MCF 10A (cell line): ENCODE measurements around the gene SEC24C. TPM values are rescaled to one million over a fixed set of nuclear protein-coding genes. Genes with fewer than 3 reads are reported as not detected.

Experiments used
- BruUV-seq: library from RNA; stranded (reverse); fragments of 400-500 nt; replicated peaks from 2 replicates; lab custom pipeline; 2021; lab: Mats Ljungman, UMichigan
- CTCF ChIA-PET: fragments of 300-600 bp; sonication (Branson Sonifier 250); formaldehyde crosslinking; extraction: SDS; loops from one replicate; lab custom pipeline; 2021; ENCODE audit warnings: antibody characterized with exemption, inconsistent platforms; lab: Yijun Ruan, JAX
- POLR2A ChIA-PET: fragments of 300-600, 350-650 bp; sonication (Branson Sonifier 250); formaldehyde crosslinking; extraction: SDS; loops from one replicate; lab custom pipeline; 2020; ENCODE audit warnings: antibody characterized with exemption, inconsistent platforms; lab: Yijun Ruan, JAX
- DNase-seq: peaks from one replicate; pipeline ENCODE4 v3.0.0-alpha.2; 2018; ENCODE audit not compliant: unreplicated experiment
- H3K27ac Mint-ChIP-seq: one replicate; pipeline ENCODE4 v1.8.0; 2022; ENCODE audit warnings: mild to moderate bottlenecking, low read depth, mixed read lengths; ENCODE audit not compliant: unreplicated experiment
- H3K27me3 Mint-ChIP-seq: one replicate; pipeline ENCODE4 v1.8.0; 2022; ENCODE audit warnings: mixed read lengths; ENCODE audit not compliant: insufficient read depth, unreplicated experiment
- H3K36me3 Mint-ChIP-seq: one replicate; pipeline ENCODE4 v1.8.0; 2022; ENCODE audit warnings: mild to moderate bottlenecking, moderate library complexity, mixed read lengths; ENCODE audit not compliant: insufficient read depth, unreplicated experiment
- H3K4me1 Mint-ChIP-seq: one replicate; pipeline ENCODE4 v1.8.0; 2022; ENCODE audit warnings: mixed read lengths; ENCODE audit not compliant: insufficient read depth, unreplicated experiment
- H3K4me3 Mint-ChIP-seq: one replicate; pipeline ENCODE4 v1.8.0; 2022; ENCODE audit warnings: mild to moderate bottlenecking, moderate library complexity, mixed read lengths; ENCODE audit not compliant: unreplicated experiment
- H3K9me3 Mint-ChIP-seq: one replicate; pipeline ENCODE4 v1.8.0; 2022; ENCODE audit warnings: mixed read lengths; ENCODE audit not compliant: unreplicated experiment
- intact Hi-C: fragments of 100-400 bp; cut with micrococcal nuclease; formaldehyde crosslinking; loops from 2 replicates; pipeline ENCODE4 v1.14.1; 2022
- total RNA-seq: library from RNA; stranded (reverse); gene quantifications from 2 replicates; pipeline ENCODE4 v1.2.3, GENCODE V29; 2022
- TF ChIP-seq, protein P1 (sequence below): fragments of 200-600 bp; IDR thresholded peaks from one replicate; pipeline ENCODE4 v1.8.0; 2022; ENCODE audit warnings: antibody characterized with exemption, mild to moderate bottlenecking; ENCODE audit not compliant: unreplicated experiment

The SEC24C gene
- total RNA-seq, 1 experiment from 2014 or later = 78.0 TPM

DNA sequence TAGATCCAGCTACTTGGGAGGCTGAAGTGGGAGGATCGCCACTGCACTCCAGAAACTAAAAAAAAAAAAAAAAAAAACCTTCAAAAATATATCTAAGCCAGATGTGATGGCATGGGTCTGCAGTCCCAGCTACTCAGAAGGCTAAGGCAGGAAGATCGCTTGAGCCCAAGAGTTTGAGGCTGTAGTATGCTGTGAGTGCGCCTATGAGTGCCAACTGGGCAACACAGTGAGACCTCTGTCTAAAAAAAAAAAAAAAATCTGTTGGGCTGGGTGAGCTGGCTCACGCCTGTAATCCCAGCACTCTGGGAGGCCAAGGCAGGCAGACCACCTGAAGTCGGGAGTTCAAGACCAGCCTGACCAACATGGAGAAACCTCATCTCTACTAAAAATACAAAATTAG, 34.8 kb downstream of the SEC24C start:
- DNase-seq = no peak
- Mint-ChIP-seq H3K4me1 (peaks cover 43% of the 10 kb centered on the region), H3K27ac (no peak overlapping the region), H3K36me3 (peaks cover 70% of the 10 kb centered on the region), H3K9me3 (no peaks in the 10 kb centered on the region), H3K4me3 (no peak overlapping the region), H3K27me3 (no peaks in the 10 kb centered on the region)
- ChIA-PET CTCF (interaction anchor here (0.6 to 1.1 kb wide), 3 partner anchors 59 to 277 kb away, joined by 3 to 6 read pairs (median 4); no protein-coding TSS in a partner anchor), POLR2A (interaction anchor here (0.9 to 9.9 kb wide), 3 partner anchors 8 to 48 kb away, joined by 3 to 79 read pairs (median 5); no protein-coding TSS in a partner anchor)
- TF ChIP-seq, protein P1, sequence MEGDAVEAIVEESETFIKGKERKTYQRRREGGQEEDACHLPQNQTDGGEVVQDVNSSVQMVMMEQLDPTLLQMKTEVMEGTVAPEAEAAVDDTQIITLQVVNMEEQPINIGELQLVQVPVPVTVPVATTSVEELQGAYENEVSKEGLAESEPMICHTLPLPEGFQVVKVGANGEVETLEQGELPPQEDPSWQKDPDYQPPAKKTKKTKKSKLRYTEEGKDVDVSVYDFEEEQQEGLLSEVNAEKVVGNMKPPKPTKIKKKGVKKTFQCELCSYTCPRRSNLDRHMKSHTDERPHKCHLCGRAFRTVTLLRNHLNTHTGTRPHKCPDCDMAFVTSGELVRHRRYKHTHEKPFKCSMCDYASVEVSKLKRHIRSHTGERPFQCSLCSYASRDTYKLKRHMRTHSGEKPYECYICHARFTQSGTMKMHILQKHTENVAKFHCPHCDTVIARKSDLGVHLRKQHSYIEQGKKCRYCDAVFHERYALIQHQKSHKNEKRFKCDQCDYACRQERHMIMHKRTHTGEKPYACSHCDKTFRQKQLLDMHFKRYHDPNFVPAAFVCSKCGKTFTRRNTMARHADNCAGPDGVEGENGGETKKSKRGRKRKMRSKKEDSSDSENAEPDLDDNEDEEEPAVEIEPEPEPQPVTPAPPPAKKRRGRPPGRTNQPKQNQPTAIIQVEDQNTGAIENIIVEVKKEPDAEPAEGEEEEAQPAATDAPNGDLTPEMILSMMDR = no peak
- BruUV-seq = no TSS peak
- intact Hi-C loops = no loop called here

DNA sequence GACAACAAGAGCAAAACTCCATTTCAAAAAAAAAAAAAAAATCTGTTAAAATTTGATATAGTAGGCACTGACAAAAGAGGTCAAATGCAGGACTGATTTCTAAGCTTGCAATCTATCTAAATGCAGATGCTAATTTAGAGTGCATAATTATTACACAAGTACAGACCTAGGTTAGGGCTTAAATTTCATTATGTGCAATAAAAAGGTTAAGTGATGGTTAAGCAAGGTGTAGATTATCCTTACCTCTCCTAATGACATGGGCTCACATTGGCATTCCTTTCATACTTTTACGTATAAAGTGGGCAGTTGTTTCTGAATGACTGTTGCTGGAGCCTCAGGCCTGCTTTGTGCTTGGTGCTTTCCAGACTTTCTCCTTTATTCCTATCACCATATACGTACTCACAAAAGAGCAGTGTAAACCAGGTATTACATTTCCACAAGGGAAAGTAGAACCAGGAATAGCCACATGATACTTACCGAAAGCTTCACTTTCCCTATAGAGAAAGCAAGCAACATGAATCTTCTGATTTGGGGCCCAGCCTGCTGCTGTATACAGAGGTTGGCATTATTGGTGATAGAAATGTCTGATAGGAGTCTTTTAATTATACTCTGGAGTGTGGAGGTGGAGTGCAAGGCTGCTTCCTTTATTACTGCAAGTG, 35.5 kb downstream of the SEC24C start:
- ChIA-PET CTCF (interaction anchor here (0.6 to 1.0 kb wide), 3 partner anchors 25 to 107 kb away, joined by 3 to 4 read pairs (median 3); no protein-coding TSS in a partner anchor), POLR2A (interaction anchor here (0.9 to 9.9 kb wide), 6 partner anchors 6 to 49 kb away, joined by 4 to 202 read pairs (median 13); a partner anchor contains a TSS)
- intact Hi-C loops = no loop called here
- Mint-ChIP-seq H3K36me3 (peaks cover 67% of the 10 kb centered on the region), H3K27me3 (no peaks in the 10 kb centered on the region), H3K9me3 (no peaks in the 10 kb centered on the region), H3K4me1 (peaks cover 36% of the 10 kb centered on the region), H3K4me3 (peak overlapping the region; percentile 99), H3K27ac (no peak overlapping the region)
- no TSS peak for BruUV-seq
- DNase-seq = no peak
- TF ChIP-seq, protein P1 = no peak

DNA sequence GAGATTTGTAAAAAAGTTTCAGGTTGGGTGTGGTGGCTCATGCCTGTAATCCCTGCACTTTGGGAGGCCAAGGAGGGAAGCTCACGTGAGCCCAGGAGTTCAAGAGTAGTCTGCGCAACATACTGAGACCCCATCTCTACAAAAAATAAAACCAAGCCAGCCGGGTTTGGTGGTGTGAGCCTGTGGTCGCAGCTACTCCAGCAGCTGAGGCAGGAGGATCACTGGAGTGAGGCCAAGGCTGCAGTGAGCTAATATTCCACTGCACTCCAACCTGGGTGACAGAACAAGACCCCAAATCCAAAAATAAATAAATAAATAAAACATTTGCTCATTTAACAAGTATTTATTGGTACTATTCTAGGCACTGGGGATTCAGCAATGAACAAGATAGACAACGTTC, 36.1 kb downstream of the SEC24C start:
- Mint-ChIP-seq H3K4me1 (peaks cover 30% of the 10 kb centered on the region), H3K9me3 (no peaks in the 10 kb centered on the region), H3K27me3 (no peaks in the 10 kb centered on the region), H3K4me3 (peak overlapping the region; percentile 99), H3K27ac (no peak overlapping the region), H3K36me3 (peaks cover 61% of the 10 kb centered on the region)
- intact Hi-C loops = no loop called here
- BruUV-seq = no TSS peak
- DNase-seq = no peak
- TF ChIP-seq, protein P1 = no peak
- ChIA-PET CTCF (interaction anchor here (0.8 to 1.0 kb wide), 3 partner anchors 24 to 106 kb away, joined by 3 to 4 read pairs (median 3); no protein-coding TSS in a partner anchor), POLR2A (interaction anchor here (1.0 to 9.9 kb wide), 8 partner anchors 7 to 371 kb away, joined by 4 to 202 read pairs (median 13); partner anchors contain the start of genes ADK, AP3M1 and SEC24C)

DNA sequence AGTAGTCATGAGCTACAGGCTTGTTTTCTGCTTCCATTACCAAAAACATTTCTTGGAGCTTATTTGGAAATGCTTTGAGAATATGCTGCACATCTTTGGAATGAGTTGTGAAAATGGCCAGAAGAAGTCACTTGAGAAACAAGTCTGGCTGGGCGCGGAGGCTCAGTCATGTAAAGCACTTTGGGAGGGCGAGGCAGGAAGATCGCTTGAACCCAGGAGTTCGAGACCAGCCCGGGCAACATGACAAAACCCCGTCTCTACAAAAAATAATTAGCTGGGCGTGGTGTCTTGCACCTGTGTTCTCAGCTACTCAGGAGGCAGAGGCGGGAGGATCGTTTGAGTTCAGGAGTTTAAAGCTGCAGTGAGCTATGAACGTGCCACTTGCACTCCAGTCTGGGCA, 36.8 kb downstream of the SEC24C start:
- TF ChIP-seq, protein P1 = no peak
- H3K36me3 Mint-ChIP-seq = peaks cover 55% of the 10 kb centered on the region
- POLR2A ChIA-PET = interaction anchor here (0.6 to 9.9 kb wide), 13 partner anchors 7 to 370 kb away, joined by 3 to 202 read pairs (median 8); partner anchors contain the start of genes ADK, AP3M1, PPP3CB and SEC24C
- no peak for DNase-seq
- H3K27ac Mint-ChIP-seq = peak overlapping the region; percentile 99
- H3K4me3 Mint-ChIP-seq = peak overlapping the region; percentile 99
- CTCF ChIA-PET = interaction anchor here (0.8 kb wide), 1 partner anchor 38 kb away, joined by 4 read pairs; no protein-coding TSS in a partner anchor
- peaks cover 28% of the 10 kb centered on the region for H3K4me1 Mint-ChIP-seq
- intact Hi-C loops = no loop called here
- H3K9me3 Mint-ChIP-seq = no peaks in the 10 kb centered on the region
- BruUV-seq = no TSS peak
- H3K27me3 Mint-ChIP-seq = no peaks in the 10 kb centered on the region
